GM18498 (cell line): ENCODE measurements around the gene ODC1.
A peak's percentile ranks its signal among the peaks of the same experiment; 100 is the strongest.

Source experiments
- ATAC-seq: cut with Tn5 transposase; IDR thresholded peaks from one replicate; pipeline ENCODE4 v1.9.1; 2021; ENCODE audit warnings: mild to moderate bottlenecking, moderate library complexity; ENCODE audit not compliant: unreplicated experiment

The ODC1 gene

GRCh38 chr2:10435820-10436204, 12.3 kb downstream of the ODC1 start:
- no peak for ATAC-seq

DNA sequence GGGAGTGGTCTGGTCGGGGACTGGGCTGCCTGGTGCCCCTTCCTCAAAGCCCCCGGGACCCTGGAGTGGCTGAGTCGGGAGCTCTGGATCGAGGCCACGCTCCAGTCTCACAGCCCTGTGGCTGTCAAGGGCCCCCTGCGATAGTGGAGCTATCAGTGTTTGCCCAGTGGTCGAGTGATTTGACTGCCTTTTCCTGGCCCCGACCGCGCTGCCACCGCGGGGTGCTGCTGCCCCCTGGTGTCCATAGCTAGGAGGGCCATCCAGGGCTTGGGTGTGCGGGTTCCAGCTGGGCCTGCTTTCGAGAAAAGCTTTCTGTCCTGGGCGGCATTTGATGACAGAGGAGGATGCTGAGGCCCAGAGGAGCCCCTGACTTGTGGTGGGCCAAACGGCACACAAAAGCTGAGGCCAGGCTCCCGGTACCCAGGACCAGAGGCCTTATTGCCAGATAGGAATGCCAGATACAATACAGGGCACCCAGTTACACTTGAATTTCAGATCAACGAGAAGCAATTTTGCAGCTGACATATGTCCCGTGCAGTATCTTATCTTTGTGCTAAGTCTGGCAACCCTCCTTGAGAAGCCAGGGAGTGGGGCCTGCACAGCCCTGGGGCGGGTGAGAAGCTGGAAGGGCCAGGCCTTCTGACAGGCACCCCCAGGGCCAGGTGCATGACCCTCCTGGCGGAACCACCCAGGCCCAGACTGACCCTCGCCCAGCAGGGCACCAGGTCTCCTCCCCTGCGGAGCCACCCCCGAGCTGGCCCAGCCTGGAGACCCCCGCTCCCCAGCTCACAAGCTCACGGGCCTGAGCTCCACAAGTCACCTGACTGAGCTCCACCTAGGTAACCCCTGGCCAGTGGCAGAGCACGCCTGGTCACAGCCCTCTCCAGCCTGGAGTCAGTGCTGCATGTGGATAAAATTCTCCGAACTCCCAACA, 13.0 kb downstream of the ODC1 start:
- ATAC-seq, result peak; percentile 78

DNA sequence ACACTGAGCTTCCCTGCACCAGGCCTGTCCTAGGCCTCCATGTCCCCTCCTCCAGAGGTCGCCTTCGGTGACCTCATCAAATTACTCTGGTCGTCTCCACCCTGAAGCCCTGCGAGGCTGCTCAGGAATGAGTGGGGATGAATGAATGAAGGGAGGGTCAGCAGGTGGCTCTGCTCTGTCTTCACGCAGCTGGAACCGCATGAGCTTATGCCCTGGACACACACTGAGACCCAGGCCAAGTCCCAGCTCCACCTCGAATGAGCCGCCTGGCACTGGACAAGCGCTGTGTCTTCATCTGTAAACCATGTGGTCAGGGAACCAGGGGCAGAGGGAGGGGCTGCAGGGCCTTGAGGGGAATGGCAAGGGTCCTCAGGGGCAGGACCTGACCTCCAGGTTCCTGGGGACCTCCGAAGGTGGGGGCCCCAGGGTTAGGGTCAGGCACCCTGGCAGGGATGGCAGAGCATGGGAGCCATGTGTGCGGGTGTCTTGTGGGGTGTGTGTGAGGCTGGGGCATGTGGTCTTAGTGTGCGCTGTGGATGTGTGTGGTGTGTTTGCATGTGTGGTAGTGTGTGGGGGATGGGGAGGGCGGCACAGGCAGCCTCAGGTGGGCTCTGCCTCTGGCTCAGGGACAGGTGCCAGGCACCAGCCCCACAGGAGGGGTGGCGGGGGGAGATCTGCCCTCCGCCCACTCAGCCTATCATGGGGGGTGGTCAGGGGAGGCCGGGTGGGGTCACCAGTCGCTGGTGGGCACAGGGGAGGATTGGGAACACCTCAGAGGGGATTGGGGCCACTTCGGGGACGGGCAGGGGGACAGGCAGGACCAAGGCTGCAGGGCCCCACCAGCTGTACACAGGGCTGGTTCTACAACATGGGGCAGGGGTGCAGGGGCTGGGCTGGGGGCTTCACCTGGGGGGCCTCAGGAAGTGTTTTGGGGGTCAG, 13.9 kb downstream of the ODC1 start:
- ATAC-seq, result no peak

DNA sequence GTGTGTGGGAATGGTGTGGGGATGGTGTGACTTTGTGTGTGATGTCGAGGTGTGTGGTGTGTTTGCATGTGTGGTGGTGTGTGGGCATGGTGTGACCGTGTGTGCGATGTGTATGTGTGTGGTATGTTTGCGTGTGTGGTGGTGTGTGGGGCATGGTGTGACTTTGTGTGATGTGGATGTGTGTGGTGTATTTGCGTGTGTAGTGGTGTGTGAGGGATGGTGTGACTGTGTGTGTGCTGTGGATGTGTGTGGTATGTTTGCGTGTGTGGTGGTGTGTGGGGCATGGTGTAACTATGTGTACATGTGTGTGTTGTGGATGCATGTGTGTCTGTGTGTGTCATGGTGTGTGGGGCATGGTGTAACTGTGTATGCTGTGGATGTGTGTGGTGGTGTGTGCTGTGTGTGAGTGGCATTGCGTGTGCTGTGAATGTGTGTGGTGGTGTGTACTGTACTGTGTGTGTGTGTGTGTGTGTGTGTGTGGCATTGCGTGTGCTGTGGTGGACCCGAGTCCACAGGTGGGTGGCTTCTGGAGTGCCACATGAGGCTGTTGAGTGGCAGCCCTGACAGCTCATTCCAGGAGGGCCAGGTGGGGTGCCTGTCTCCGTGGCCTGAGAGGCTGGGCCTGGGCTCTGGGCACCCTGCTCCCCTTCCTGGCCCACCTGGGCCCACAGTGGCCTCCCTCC, 14.7 kb downstream of the ODC1 start:
- no peak for ATAC-seq

- no peak for ATAC-seq
These were observed 15.6 kb downstream of the ODC1 start for GRCh38 chr2:10432311-10433181.

DNA sequence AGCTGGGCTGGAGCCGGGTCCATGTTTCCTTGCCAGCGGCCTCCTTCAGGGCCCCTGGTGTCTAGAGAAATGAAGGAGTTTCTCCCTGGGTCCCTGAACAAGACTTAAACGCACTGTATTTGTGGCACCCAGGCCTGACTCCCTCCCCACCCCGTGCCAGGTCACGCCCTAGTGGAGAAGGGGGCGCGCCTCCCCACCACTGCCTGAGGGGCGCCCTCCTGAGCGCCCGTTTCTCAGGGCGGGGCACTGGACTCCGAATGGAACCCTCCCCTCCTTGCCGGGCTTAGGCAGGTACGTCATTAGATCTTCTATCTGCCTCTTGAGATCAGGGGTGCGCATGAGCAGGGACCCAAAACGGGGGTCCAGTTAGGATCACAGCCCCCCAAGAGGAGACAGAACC, 16.3 kb downstream of the ODC1 start:
- no peak for ATAC-seq

DNA sequence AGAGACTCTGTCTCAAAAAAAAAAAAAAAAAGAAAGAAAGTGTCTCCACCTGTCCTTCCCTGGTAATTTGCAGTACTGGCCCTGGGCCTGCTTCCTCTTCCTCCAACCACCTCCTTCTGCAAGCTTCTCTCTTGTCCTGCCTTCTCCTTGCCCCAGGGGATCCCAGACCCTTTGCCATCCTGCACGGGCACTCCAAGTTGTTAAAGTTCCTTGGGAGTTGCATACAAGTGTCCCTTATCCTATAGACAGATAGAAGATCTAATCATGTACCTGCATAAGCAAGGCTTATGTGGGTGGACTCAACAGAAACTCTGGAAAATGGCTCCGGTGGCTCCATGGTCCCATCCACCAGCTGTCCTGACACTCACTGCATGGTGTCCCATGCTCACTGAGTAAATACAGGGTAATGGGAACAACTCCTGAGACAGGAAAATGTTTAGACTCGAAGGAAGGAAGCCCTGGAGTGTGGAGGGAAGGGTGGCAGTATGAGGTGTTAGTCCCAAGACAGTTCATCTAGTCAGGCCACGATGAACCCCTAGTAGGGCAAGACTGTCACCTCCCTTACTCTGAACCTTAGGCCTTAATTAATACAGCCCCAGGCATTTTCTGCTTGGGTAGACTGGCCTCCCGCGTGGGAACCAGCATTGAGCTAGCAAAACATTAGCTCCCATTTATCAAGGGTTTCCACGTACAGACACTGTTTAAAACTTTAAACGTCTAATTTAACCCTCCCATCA, 17.1 kb downstream of the ODC1 start:
- ATAC-seq, result no peak

- ATAC-seq, result no peak
These were observed 19.2 kb downstream of the ODC1 start for GRCh38 chr2:10428924-10429323.

DNA sequence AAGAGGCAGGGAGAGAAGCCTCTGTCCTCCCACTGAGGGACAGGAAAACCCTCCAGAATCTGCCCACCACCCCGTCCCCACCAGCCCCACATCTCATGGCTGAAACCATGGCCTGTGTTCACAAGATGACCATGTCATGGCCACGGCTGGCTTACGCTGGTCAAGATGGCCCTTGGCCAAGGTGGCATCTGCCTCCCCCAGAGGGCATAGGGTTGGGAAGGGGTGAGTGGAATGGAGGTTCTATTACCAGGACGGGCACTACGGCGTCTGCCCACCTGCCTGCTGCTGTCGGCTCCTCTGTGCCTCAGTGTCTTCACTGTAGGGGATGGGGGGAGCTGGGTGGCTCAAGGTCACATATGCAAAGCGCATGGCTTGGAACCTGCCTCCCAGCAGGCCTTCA, 19.8 kb downstream of the ODC1 start:
- no peak for ATAC-seq

GRCh38 chr2:10427618-10427949, 20.5 kb downstream of the ODC1 start:
- no peak for ATAC-seq

DNA sequence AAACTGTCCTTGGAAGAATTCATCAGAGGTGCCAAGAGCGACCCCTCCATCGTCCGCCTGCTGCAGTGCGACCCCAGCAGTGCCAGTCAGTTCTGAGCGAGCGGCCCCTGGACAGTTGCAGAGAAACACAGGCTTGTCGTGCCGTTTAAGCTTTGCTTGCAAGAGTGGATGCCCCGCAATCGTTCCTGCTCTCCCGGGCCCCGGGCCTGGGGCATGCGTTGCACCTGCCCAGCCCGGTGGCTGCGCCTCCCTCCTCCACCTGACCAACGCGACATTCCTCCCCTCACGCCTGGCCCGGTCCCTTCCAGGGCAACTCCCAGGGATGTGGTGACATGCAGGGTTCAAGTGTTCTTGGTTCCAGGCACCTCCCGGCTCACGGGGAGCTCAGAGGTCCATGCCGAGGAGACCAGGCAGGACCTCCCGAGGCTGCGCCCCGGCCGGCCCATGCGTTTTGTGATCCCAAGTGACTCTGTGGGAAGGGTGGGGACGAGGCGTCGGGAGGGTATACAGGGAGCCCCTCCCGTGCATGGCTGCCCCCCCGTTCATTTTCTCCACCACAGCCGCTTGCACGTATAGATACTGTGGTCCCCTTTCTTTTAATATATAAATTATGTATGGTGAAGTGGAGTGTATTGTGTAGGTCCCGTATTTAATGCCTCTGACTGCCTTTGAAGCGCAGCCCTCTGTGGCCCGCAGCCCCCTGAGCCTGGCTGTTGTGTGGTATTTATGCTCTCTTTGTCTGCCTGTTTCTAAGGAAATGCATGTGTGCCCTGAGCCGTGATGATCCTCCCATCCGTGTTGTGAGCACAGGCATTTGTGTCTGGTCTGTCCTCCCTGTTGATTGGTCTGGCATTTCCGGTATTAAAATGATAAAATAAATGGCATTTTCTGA, 21.2 kb downstream of the ODC1 start:
- no peak for ATAC-seq

GRCh38 chr2:10425699-10426098, 22.4 kb downstream of the ODC1 start:
- ATAC-seq, result no peak

GRCh38 chr2:10424916-10425505, 23.1 kb downstream of the ODC1 start:
- ATAC-seq, result no peak

GRCh38 chr2:10424051-10424450, 24.1 kb downstream of the ODC1 start:
- no peak for ATAC-seq

DNA sequence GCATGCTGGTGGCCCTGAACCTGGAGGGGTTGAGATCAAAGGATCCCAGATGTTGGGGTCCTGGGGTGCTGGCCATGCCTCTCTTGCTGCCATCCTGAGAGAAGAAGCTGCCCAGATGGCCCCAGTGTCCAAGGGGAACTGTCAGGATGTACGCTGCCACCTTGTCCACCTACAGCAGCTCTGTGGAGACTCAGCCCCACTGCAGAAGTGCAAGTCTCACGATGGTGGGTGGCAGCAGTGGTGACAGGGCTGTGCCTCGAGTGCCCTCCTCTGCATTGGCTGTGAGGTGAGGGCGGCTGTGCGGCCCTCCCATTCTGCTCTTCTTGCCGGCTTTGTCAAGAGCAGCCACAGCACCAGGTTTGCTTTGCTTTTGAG, 24.7 kb downstream of the ODC1 start:
- ATAC-seq, result no peak

DNA sequence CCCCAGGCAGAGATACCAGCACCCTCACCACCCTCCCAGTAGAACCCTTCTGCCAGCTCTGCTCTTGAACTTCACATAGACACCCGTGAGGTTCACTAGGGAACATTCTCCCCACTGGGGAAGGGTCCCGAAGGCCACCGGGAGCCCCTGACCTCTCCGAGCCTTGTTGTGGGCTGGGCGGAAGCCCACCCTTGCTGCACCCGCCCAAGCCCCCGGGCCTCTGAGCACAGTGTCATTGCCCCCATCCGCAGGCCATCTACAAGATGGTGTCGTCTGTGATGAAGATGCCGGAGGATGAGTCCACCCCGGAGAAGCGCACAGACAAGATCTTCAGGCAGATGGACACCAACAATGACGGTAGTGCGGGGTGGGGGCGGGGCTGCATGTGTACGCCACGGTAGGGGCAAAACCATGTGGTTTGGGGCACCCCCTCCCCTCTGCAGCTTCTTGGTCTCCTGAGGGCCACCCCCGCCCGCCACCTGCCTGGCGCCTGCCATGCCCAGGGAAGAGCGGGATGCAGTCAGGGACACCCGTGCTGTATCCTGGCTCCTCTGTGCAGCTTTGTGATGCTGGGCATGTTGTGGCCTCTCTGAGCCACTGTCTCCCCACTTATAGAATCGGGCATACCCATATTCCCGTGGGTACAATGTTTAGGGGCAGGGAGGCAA, 25.3 kb downstream of the ODC1 start:
- ATAC-seq, result no peak

DNA sequence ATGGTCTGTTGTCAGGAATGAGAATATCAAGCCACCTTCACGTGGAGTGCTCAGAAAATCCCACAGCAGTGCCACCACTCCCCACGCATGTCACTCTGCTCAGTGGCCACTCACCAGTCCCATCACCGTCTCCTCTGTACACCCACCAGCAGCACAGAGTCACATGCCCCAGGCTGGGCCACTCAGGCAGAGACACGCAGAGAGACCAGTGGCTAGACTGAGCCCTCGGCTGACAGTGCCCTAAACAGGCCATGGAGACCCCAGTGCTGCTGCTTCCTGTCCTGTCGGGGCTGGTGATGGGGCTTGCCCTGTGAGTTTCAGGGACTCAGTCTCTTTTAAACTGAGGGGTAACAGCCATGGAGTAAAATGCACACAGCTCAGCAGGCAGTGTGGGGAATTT, 25.9 kb downstream of the ODC1 start:
- no peak for ATAC-seq
